GM12878 (cell line): Measurements from ENCODE around the gene UBE2L5. TPM values are rescaled to one million over a fixed set of nuclear protein-coding genes. Genes with fewer than 3 reads are reported as not detected.
A peak's percentile ranks its signal among the peaks of the same experiment; 100 is the strongest.

ENCODE experiments used
- ATAC-seq: fragments of 200-7000 bp; cut with Tn5 transposase; 3 replicates; pipeline ENCODE4 v1.9.1; 2020; ENCODE audit warnings: mild to moderate bottlenecking, moderate library complexity
- BruUV-seq: library from RNA; stranded (reverse); fragments of 400-500 nt; replicated peaks from 2 replicates; lab custom pipeline; 2021; lab: Mats Ljungman, UMichigan
- CTCF ChIA-PET: fragments of 300-600 bp; sonication (Branson Sonifier 250); formaldehyde crosslinking; extraction: SDS; loops from one replicate; lab custom pipeline; 2021; ENCODE audit warnings: inconsistent platforms; lab: Yijun Ruan, JAX
- POLR2A ChIA-PET: fragments of 350-600 bp; formaldehyde crosslinking; extraction: SDS; loops from one replicate; lab custom pipeline; 2021; ENCODE audit warnings: inconsistent platforms; lab: Charles Lee
- RAD21 ChIA-PET: fragments of 300-600 bp; sonication (Branson Sonifier 250); formaldehyde crosslinking; loops from one replicate; lab custom pipeline; 2023; ENCODE audit warnings: antibody characterized with exemption; ENCODE audit not compliant: unreplicated experiment; lab: Charles Lee
- SMC1A ChIA-PET: fragments of 300-600 bp; sonication (Branson Sonifier 250); formaldehyde crosslinking; loops from one replicate; lab custom pipeline; 2023; ENCODE audit not compliant: unreplicated experiment, uncharacterized antibody; lab: Charles Lee
- DNase-seq: peaks from one replicate; pipeline ENCODE4 v3.0.0-alpha.2; 2011; ENCODE audit warnings: low read depth, low spot score
- FAIRE-seq: peaks from 3 replicates; lab custom pipeline; 2011; peaks lifted over from hg19 to GRCh38; lab: Jason Lieb, UNC
- H2AFZ ChIP-seq: 2 replicates; pipeline ENCODE4 v1.6.0; 2011; ENCODE audit warnings: low read depth, low read length, control low read depth; ENCODE audit not compliant: control insufficient read depth
- H3K27ac ChIP-seq: 2 replicates; pipeline ENCODE4 v1.5.1; 2011; ENCODE audit warnings: control low read depth; ENCODE audit not compliant: control insufficient read depth, insufficient read depth
- H3K27me3 ChIP-seq, 2 experiments: replicated peaks in 1 of 2; 2 replicates each; pipeline versions ENCODE4 v1.6.0 to v1.6.1; 2011; ENCODE audit warnings: low read length in 1 of 2; ENCODE audit not compliant: control insufficient read depth in 2 of 2, insufficient read depth in 2 of 2
- H3K36me3 ChIP-seq, 2 experiments: 2 replicates each; pipeline ENCODE4 v1.5.1; 2011; ENCODE audit warnings: low read length in 1 of 2; ENCODE audit not compliant: control insufficient read depth in 2 of 2, insufficient read depth in 2 of 2
- H3K4me1 ChIP-seq: 2 replicates; pipeline ENCODE4 v1.6.1; 2011; ENCODE audit warnings: mild to moderate bottlenecking, low read length, moderate library complexity, mixed read lengths; ENCODE audit not compliant: control insufficient read depth, insufficient read depth
- H3K4me2 ChIP-seq: 2 replicates; pipeline ENCODE4 v1.6.0; 2011; ENCODE audit warnings: control low read depth; ENCODE audit not compliant: control insufficient read depth, insufficient read depth
- H3K4me3 ChIP-seq: fragments of 200-600 bp; sonication (generic); 2 replicates; pipeline ENCODE4 v1.5.1; 2016
- H3K79me2 ChIP-seq: 2 replicates; pipeline ENCODE4 v1.6.0; 2011; ENCODE audit warnings: low read length; ENCODE audit not compliant: control insufficient read depth, insufficient read depth
- H3K9ac ChIP-seq: 2 replicates; pipeline ENCODE4 v1.8.0; 2011; ENCODE audit warnings: low read length, control low read depth, mixed read lengths; ENCODE audit not compliant: control insufficient read depth, insufficient read depth
- H3K9me3 ChIP-seq: replicated peaks from 3 replicates; pipeline ENCODE4 v1.5.1; 2011; ENCODE audit warnings: mild to moderate bottlenecking, low read length; ENCODE audit not compliant: control insufficient read depth, insufficient read depth
- H4K20me1 ChIP-seq: 2 replicates; pipeline ENCODE4 v1.6.0; 2011; ENCODE audit not compliant: control insufficient read depth, insufficient read depth
- ASH2L ChIP-seq: fragments of 300-600, 200-600 bp; sonication (generic); IDR thresholded peaks from 2 replicates; pipeline ENCODE4 v1.6.1; 2017; ENCODE audit warnings: low read depth, mild to moderate bottlenecking, borderline replicate concordance
- BRCA1 ChIP-seq: IDR thresholded peaks from 2 replicates; pipeline ENCODE4 v1.6.1; 2011; ENCODE audit warnings: low read depth, low read length, improper control_type of control experiment
- CHD4 ChIP-seq: fragments of 200-600 bp; sonication (generic); IDR thresholded peaks from 2 replicates; pipeline ENCODE4 v1.6.1; 2016; ENCODE audit warnings: mild to moderate bottlenecking
- EP300 ChIP-seq, 2 experiments: fragments of 150-350 bp in 1 of 2; IDR thresholded peaks; 2 replicates each; pipeline ENCODE4 v1.6.1; 2011 to 2012; ENCODE audit warnings: low read depth in 2 of 2, low read length in 2 of 2, borderline replicate concordance in 1 of 2, improper control_type of control experiment in 1 of 2, inconsistent platforms in 1 of 2; ENCODE audit not compliant: control insufficient read depth in 1 of 2
- ESRRA ChIP-seq: IDR thresholded peaks from 2 replicates; pipeline ENCODE4 v1.6.1; 2012; ENCODE audit warnings: mild to moderate bottlenecking, low read length, improper control_type of control experiment
- EZH2 ChIP-seq: IDR thresholded peaks from 2 replicates; pipeline ENCODE4 v1.6.1; 2012; ENCODE audit warnings: low read depth, mild to moderate bottlenecking, control low read depth, inconsistent platforms, low read length, borderline replicate concordance; ENCODE audit not compliant: control insufficient read depth
- KDM1A ChIP-seq: fragments of 200-600 bp; sonication (generic); IDR thresholded peaks from 2 replicates; pipeline ENCODE4 v1.6.1; 2016; ENCODE audit warnings: borderline replicate concordance
- POLR2AphosphoS5 ChIP-seq: IDR thresholded peaks from 2 replicates; pipeline ENCODE4 v1.6.1; 2011; ENCODE audit warnings: mild to moderate bottlenecking, low read length, inconsistent platforms
- RUNX3 ChIP-seq: IDR thresholded peaks from 2 replicates; pipeline ENCODE4 v1.6.1; 2012; ENCODE audit warnings: low read length, inconsistent platforms
- ZNF24 ChIP-seq: fragments of 450-650 bp; IDR thresholded peaks from 2 replicates; pipeline ENCODE4 v1.6.1; 2017; ENCODE audit warnings: antibody characterized with exemption, mild to moderate bottlenecking
- WGBS: methylation state at CpG from one replicate; pipeline ENCODE4 v1.1.6; 2016; ENCODE audit warnings: low lambda C conversion rate; ENCODE audit not compliant: insufficient replicate concordance, insufficient coverage; ENCODE audit errors: missing lambda C conversion rate; 5-methylcytosine and 5-hydroxymethylcytosine counted together
- in situ Hi-C: fragments of 300-500 bp; cut with MboI; formaldehyde crosslinking; loops from 9 replicates; pipeline ENCODE4 v1.14.3; 2018; ENCODE audit warnings: mixed read lengths
- intact Hi-C: fragments of 100-400 bp; cut with micrococcal nuclease; formaldehyde crosslinking; loops from one replicate; pipeline ENCODE4 v1.14.2; 2022; ENCODE audit not compliant: unreplicated experiment
- polyA plus RNA-seq, 11 experiments: library from polyadenylated mRNA; depleted of rRNA in 4 of 11; unstranded in 6 of 11; stranded (reverse) in 5 of 11; fragments of >200 nt; fragmentation: Nextera tagmentation in 4 of 11; fragmentation: Illumina TruSeq in 1 of 11; extraction: Ambion mirVana in 4 of 11; extraction: Trizol in 1 of 11; gene quantifications; 1 replicate in 1 of 11; 2 replicates in 10 of 11; pipeline versions ENCODE4 v1.2.1 to v1.2.3, GENCODE V29; 2011 to 2016; ENCODE audit warnings: inconsistent platforms in 2 of 11, missing spikeins in 2 of 11, low read depth in 1 of 11
- total RNA-seq, 4 experiments: library from RNA; depleted of rRNA in 3 of 4; stranded (reverse); fragments of >200 nt in 3 of 4; fragmentation: Illumina TruSeq in 1 of 4; extraction: Trizol in 1 of 4; gene quantifications; 2 replicates each; pipeline versions ENCODE4 v1.2.1 to v1.2.3, GENCODE V29; 2013 to 2021
- TF ChIP-seq, protein P1 (sequence below): fragments of 450-650 bp; IDR thresholded peaks from 2 replicates; pipeline ENCODE4 v1.6.1; 2016; ENCODE audit warnings: mild to moderate bottlenecking
- TF ChIP-seq, protein P2 (sequence below): fragments of 450-650 bp; IDR thresholded peaks from 2 replicates; pipeline ENCODE4 v1.6.1; 2017; ENCODE audit warnings: low read depth, mild to moderate bottlenecking, moderate library complexity
- TF ChIP-seq, protein P3 (sequence below): fragments of 450-650 bp; formaldehyde crosslinking; IDR thresholded peaks from 2 replicates; pipeline ENCODE4 v1.4.0; 2022; ENCODE audit warnings: mild to moderate bottlenecking, moderate library complexity

The UBE2L5 gene
- total and polyA plus RNA-seq, 10 of the 15 experiments (the other 5 are each of a cell fraction or from before 2014, with no cell fraction given), result 0.03 to 1.1 (median 0.19) TPM; not detected in 2

DNA sequence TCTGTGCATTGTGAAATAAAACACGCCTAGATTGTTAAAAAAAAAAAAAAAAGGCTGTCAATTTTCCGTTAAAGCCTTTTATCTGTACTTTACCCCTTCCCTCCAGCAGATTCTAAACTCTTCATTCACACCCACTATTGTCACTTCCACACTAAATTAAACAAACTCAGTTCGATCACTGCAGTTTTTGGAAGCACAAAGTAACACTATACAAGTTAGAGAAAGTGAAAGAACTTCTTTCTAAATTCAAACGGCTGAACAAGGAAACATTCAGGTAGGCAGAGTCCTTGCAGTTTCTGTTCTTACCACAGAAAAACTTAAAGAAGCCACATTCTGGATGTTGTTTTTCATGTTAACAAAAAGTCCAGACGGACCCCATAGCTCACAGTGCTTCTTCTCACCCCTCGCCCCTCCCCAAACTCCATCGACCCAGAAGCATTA lies 27.5 kb upstream of the UBE2L5 start (continued):
- TF ChIP-seq, protein P1, sequence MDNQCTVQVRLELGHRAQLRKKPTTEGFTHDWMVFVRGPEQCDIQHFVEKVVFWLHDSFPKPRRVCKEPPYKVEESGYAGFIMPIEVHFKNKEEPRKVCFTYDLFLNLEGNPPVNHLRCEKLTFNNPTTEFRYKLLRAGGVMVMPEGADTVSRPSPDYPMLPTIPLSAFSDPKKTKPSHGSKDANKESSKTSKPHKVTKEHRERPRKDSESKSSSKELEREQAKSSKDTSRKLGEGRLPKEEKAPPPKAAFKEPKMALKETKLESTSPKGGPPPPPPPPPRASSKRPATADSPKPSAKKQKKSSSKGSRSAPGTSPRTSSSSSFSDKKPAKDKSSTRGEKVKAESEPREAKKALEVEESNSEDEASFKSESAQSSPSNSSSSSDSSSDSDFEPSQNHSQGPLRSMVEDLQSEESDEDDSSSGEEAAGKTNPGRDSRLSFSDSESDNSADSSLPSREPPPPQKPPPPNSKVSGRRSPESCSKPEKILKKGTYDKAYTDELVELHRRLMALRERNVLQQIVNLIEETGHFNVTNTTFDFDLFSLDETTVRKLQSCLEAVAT, result peak; percentile 87
- peak in 1 of 2 experiments; percentile 37; a peak in 1 of 4 replicates for TF ChIP-seq EP300 (IDR thresholded peaks at IDR 0.05; ENCODE audit: borderline replicate concordance in 1 of 2, control insufficient read depth in 1 of 2, low read depth in 2 of 2, low read length in 2 of 2)
- 0 out of 2 replicates have a peak, but pooled peaks have one; percentile 70 for TF ChIP-seq ASH2L

DNA sequence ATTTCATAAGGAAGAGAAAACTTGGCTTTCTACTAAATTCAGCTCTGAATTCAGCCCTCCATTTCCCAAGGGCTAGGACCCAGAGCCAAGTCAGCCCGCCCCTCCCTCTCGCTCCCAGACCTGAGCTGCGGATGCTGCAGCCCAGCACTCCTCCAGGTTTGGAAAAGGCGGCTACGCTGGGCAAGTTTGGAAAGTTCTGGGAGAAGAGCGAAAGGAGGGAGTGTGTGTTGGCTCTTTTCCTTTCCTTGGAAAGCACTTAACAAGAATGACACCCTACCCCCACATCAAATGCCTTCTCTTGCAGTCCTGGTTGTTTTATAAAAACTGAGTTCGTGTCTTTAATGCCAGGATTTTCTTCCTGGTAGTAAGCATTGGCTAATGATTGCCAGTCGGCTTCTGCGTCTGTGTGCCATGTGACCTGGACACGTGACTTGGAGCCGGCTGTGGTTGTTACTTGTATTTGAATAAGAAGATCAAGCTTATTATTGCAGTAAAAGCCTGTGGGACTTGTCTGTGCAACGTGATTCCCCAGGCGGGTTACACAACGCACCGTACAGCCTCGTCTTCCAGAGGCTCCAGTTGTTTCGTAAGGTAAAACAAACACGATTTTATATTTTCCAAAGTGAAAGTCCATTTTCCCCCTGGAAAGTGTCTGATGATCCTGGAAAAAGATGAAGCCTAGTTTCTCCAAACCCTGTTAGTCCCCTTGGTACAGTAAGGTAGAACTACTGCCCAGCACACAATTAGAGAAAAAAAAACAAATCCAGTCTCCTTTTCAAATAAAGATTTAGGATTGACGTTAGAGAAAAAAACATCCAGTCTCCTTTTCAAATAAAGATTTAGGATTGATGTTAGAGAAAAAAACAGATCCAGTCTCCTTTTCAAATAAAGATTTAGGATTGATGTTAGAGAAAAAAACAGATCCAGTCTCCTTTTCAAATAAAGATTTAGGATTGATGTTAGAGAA lies 26.8 kb upstream of the UBE2L5 start:
- TSS peak; percentile 91 for BruUV-seq
- ATAC-seq (peak; percentile 85), DNase-seq (peak; percentile 60), FAIRE-seq (peak; percentile 89)
- Histone ChIP-seq H3K79me2 (no peaks in the 10 kb centered on the region), H3K27me3 (no peaks in the 10 kb centered on the region), H4K20me1 (no peaks in the 10 kb centered on the region), H2AFZ (peak overlapping the region; percentile 90), H3K9ac (peak overlapping the region; percentile 85), H3K27ac (peak overlapping the region; percentile 89), H3K4me2 (peak overlapping the region; percentile 97), H3K4me1 (peaks cover 7% of the 10 kb centered on the region), H3K4me3 (peak overlapping the region; percentile 82), H3K36me3 (no peaks in the 10 kb centered on the region), H3K9me3 (no peaks in the 10 kb centered on the region)
- in situ Hi-C loops, result no loop called here
- CTCF ChIA-PET, result interaction anchor here (1.0 to 3.2 kb wide), 11 partner anchors 10 to 263 kb away, joined by 3 to 16 read pairs (median 6); no protein-coding TSS in a partner anchor
- intact Hi-C loops, result loop anchor here (2.0 kb wide), 1 partner anchor 19 kb away; no protein-coding TSS in a partner anchor
- POLR2A ChIA-PET, result interaction anchor here (0.6 to 6.9 kb wide), 8 partner anchors 12 to 67 kb away, joined by 3 to 76 read pairs (median 6); partner anchors contain the start of gene UBE2L5
- WGBS, result under 1% methylated on average over 19 of the region's 19 CpGs
- RAD21 ChIA-PET, result interaction anchor here (0.5 to 7.4 kb wide), 15 partner anchors 10 to 263 kb away, joined by 3 to 105 read pairs (median 6); partner anchors contain the start of genes KATNAL1 and UBE2L5
- SMC1A ChIA-PET, result interaction anchor here (0.9 to 12.8 kb wide), 20 partner anchors 9 to 263 kb away, joined by 3 to 143 read pairs (median 4); partner anchors contain the start of gene UBE2L5
- TF ChIP-seq CHD4 (no peak), BRCA1 (no peak), ESRRA (no peak), ZNF24 (no peak), EZH2 (no peak), POLR2AphosphoS5 (peak; percentile 68), RUNX3 (peak; percentile 39), KDM1A (no peak)
- TF ChIP-seq, protein P2, sequence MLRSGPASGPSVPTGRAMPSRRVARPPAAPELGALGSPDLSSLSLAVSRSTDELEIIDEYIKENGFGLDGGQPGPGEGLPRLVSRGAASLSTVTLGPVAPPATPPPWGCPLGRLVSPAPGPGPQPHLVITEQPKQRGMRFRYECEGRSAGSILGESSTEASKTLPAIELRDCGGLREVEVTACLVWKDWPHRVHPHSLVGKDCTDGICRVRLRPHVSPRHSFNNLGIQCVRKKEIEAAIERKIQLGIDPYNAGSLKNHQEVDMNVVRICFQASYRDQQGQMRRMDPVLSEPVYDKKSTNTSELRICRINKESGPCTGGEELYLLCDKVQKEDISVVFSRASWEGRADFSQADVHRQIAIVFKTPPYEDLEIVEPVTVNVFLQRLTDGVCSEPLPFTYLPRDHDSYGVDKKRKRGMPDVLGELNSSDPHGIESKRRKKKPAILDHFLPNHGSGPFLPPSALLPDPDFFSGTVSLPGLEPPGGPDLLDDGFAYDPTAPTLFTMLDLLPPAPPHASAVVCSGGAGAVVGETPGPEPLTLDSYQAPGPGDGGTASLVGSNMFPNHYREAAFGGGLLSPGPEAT, result peak; percentile 67
- TF ChIP-seq, protein P3, sequence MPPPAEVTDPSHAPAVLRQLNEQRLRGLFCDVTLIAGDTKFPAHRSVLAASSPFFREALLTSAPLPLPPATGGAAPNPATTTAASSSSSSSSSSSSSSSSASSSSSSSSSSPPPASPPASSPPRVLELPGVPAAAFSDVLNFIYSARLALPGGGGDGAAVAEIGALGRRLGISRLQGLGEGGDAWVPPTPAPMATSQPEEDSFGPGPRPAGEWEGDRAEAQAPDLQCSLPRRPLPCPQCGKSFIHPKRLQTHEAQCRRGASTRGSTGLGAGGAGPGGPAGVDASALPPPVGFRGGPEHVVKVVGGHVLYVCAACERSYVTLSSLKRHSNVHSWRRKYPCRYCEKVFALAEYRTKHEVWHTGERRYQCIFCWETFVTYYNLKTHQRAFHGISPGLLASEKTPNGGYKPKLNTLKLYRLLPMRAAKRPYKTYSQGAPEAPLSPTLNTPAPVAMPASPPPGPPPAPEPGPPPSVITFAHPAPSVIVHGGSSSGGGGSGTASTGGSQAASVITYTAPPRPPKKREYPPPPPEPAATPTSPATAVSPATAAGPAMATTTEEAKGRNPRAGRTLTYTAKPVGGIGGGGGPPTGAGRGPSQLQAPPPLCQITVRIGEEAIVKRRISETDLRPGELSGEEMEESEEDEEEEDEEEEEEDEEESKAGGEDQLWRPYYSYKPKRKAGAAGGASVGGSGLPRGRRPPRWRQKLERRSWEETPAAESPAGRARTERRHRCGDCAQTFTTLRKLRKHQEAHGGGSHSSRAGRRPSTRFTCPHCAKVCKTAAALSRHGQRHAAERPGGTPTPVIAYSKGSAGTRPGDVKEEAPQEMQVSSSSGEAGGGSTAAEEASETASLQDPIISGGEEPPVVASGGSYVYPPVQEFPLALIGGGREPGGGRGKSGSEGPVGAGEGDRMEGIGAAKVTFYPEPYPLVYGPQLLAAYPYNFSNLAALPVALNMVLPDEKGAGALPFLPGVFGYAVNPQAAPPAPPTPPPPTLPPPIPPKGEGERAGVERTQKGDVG (CRISPR knock-in tag), result no peak
